HepG2 (cell line): Measurements from ENCODE around the gene SLC26A4. TPM values are rescaled to one million over a fixed set of nuclear protein-coding genes. Genes with fewer than 3 reads are reported as not detected.

Experiments used
- CENPT ChIP-seq: sonication (generic); formaldehyde crosslinking; IDR thresholded peaks from 2 replicates; pipeline ENCODE4 v1.8.0; 2022; ENCODE audit warnings: low read depth, mild to moderate bottlenecking, moderate library complexity, missing genetic modification reagents
- EHMT2 ChIP-seq: fragments of 200-600 bp; sonication (generic); IDR thresholded peaks from 2 replicates; pipeline ENCODE4 v1.7.0; 2017; ENCODE audit warnings: antibody characterized with exemption, low read depth, low read length, borderline replicate concordance
- GATA4 ChIP-seq: sonication (generic); IDR thresholded peaks from 2 replicates; pipeline ENCODE4 v1.6.1; 2016; ENCODE audit warnings: antibody characterized with exemption, low read depth, borderline replicate concordance
- SMARCC2 ChIP-seq: fragments of 450-650 bp; IDR thresholded peaks from 2 replicates; pipeline ENCODE4 v1.6.1; 2017; ENCODE audit warnings: antibody characterized with exemption, mild to moderate bottlenecking
- SUZ12 ChIP-seq: fragments of 150-350 bp; IDR thresholded peaks from 2 replicates; pipeline ENCODE4 v1.6.1; 2014; ENCODE audit warnings: low read depth, low read length
- ZNF180 ChIP-seq: sonication (generic); formaldehyde crosslinking; IDR thresholded peaks from 2 replicates; pipeline ENCODE4 v1.4.0; 2020; ENCODE audit warnings: low read depth, missing genetic modification reagents, borderline replicate concordance
- polyA plus RNA-seq, 8 experiments: library from polyadenylated mRNA; depleted of rRNA in 3 of 8; stranded (reverse) in 7 of 8; unstranded in 1 of 8; fragments of >200 nt; fragmentation: Illumina TruSeq in 4 of 8; extraction: Trizol in 4 of 8; gene quantifications; 2 replicates each; pipeline versions ENCODE4 v1.2.1 to v1.2.3, GENCODE V29; 2011 to 2016; ENCODE audit warnings: low read depth in 4 of 8, missing spikeins in 1 of 8, mixed read lengths in 1 of 8; ENCODE audit not compliant: insufficient read depth in 1 of 8
- total RNA-seq, 5 experiments: library from RNA; depleted of rRNA; stranded (reverse); fragments of >200 nt; fragmentation: Illumina TruSeq; extraction: Trizol; gene quantifications; 2 replicates each; pipeline ENCODE4 v1.2.3, GENCODE V29; 2016; ENCODE audit warnings: low read depth in 1 of 5
- TF ChIP-seq, protein P1 (sequence below), 2 experiments: fragments of 450-650 bp in 1 of 2; sonication (generic) in 1 of 2; formaldehyde crosslinking in 1 of 2; IDR thresholded peaks; 2 replicates each; pipeline versions ENCODE4 v1.6.1 to v1.8.0; 2016 to 2022; ENCODE audit warnings: antibody characterized with exemption in 1 of 2, mild to moderate bottlenecking in 1 of 2, missing genetic modification reagents in 1 of 2
- TF ChIP-seq, protein P2 (sequence below): sonication (generic); formaldehyde crosslinking; IDR thresholded peaks from 2 replicates; pipeline ENCODE4 v1.4.0; 2020; ENCODE audit warnings: missing genetic modification reagents, borderline replicate concordance
- TF ChIP-seq, protein P3 (sequence below): sonication (generic); formaldehyde crosslinking; conservative IDR thresholded peaks from 2 replicates; pipeline ENCODE4 v1.8.0; 2022; ENCODE audit warnings: missing genetic modification reagents

Gene SLC26A4
- total and polyA plus RNA-seq, 2 of the 13 experiments (the other 11 are each of a cell fraction or from before 2014, with no cell fraction given): 0.08 to 0.11 TPM

DNA sequence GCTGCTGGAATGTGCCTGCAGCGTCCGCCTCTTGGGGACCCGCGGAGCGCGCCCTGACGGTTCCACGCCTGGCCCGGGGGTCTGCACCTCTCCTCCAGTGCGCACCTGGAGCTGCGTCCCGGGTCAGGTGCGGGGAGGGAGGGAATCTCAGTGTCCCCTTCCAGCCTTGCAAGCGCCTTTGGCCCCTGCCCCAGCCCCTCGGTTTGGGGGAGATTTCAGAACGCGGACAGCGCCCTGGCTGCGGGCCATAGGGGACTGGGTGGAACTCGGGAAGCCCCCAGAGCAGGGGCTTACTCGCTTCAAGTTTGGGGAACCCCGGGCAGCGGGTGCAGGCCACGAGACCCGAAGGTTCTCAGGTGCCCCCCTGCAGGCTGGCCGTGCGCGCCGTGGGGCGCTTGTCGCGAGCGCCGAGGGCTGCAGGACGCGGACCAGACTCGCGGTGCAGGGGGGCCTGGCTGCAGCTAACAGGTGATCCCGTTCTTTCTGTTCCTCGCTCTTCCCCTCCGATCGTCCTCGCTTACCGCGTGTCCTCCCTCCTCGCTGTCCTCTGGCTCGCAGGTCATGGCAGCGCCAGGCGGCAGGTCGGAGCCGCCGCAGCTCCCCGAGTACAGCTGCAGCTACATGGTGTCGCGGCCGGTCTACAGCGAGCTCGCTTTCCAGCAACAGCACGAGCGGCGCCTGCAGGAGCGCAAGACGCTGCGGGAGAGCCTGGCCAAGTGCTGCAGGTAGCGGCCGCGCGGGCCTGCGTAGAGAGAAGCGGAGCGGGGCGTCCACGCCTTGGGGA, 645 bp downstream of the SLC26A4 start (continued):
- TF ChIP-seq, protein P1, sequence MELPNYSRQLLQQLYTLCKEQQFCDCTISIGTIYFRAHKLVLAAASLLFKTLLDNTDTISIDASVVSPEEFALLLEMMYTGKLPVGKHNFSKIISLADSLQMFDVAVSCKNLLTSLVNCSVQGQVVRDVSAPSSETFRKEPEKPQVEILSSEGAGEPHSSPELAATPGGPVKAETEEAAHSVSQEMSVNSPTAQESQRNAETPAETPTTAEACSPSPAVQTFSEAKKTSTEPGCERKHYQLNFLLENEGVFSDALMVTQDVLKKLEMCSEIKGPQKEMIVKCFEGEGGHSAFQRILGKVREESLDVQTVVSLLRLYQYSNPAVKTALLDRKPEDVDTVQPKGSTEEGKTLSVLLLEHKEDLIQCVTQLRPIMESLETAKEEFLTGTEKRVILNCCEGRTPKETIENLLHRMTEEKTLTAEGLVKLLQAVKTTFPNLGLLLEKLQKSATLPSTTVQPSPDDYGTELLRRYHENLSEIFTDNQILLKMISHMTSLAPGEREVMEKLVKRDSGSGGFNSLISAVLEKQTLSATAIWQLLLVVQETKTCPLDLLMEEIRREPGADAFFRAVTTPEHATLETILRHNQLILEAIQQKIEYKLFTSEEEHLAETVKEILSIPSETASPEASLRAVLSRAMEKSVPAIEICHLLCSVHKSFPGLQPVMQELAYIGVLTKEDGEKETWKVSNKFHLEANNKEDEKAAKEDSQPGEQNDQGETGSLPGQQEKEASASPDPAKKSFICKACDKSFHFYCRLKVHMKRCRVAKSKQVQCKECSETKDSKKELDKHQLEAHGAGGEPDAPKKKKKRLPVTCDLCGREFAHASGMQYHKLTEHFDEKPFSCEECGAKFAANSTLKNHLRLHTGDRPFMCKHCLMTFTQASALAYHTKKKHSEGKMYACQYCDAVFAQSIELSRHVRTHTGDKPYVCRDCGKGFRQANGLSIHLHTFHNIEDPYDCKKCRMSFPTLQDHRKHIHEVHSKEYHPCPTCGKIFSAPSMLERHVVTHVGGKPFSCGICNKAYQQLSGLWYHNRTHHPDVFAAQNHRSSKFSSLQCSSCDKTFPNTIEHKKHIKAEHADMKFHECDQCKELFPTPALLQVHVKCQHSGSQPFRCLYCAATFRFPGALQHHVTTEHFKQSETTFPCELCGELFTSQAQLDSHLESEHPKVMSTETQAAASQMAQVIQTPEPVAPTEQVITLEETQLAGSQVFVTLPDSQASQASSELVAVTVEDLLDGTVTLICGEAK (IDR thresholded peaks at IDR 0.05): no peak
- TF ChIP-seq, protein P1 (CRISPR knock-in tag; IDR thresholded peaks at IDR 0.05): peak; percentile 32; the same call in 1 of the 2 replicates
- TF ChIP-seq, protein P2, sequence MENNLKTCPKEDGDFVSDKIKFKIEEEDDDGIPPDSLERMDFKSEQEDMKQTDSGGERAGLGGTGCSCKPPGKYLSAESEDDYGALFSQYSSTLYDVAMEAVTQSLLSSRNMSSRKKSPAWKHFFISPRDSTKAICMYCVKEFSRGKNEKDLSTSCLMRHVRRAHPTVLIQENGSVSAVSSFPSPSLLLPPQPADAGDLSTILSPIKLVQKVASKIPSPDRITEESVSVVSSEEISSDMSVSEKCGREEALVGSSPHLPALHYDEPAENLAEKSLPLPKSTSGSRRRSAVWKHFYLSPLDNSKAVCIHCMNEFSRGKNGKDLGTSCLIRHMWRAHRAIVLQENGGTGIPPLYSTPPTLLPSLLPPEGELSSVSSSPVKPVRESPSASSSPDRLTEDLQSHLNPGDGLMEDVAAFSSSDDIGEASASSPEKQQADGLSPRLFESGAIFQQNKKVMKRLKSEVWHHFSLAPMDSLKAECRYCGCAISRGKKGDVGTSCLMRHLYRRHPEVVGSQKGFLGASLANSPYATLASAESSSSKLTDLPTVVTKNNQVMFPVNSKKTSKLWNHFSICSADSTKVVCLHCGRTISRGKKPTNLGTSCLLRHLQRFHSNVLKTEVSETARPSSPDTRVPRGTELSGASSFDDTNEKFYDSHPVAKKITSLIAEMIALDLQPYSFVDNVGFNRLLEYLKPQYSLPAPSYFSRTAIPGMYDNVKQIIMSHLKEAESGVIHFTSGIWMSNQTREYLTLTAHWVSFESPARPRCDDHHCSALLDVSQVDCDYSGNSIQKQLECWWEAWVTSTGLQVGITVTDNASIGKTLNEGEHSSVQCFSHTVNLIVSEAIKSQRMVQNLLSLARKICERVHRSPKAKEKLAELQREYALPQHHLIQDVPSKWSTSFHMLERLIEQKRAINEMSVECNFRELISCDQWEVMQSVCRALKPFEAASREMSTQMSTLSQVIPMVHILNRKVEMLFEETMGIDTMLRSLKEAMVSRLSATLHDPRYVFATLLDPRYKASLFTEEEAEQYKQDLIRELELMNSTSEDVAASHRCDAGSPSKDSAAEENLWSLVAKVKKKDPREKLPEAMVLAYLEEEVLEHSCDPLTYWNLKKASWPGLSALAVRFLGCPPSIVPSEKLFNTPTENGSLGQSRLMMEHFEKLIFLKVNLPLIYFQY (CRISPR knock-in tag): no peak
- TF ChIP-seq GATA4: no peak
- no peak for TF ChIP-seq EHMT2
- no peak; the same call in 1 of the 2 replicates for TF ChIP-seq CENPT (CRISPR knock-in tag)
- TF ChIP-seq ZNF180 (CRISPR knock-in tag): no peak
- TF ChIP-seq SUZ12: no peak
- TF ChIP-seq, protein P3, sequence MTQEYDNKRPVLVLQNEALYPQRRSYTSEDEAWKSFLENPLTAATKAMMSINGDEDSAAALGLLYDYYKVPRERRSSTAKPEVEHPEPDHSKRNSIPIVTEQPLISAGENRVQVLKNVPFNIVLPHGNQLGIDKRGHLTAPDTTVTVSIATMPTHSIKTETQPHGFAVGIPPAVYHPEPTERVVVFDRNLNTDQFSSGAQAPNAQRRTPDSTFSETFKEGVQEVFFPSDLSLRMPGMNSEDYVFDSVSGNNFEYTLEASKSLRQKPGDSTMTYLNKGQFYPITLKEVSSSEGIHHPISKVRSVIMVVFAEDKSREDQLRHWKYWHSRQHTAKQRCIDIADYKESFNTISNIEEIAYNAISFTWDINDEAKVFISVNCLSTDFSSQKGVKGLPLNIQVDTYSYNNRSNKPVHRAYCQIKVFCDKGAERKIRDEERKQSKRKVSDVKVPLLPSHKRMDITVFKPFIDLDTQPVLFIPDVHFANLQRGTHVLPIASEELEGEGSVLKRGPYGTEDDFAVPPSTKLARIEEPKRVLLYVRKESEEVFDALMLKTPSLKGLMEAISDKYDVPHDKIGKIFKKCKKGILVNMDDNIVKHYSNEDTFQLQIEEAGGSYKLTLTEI (CRISPR knock-in tag): no peak
- no peak for TF ChIP-seq SMARCC2
